T-helper 9 cell (primary cell): ENCODE data around the gene TTC16.
A peak's percentile ranks its signal among the peaks of the same experiment; 100 is the strongest.

Source experiments
- DNase-seq: peaks from one replicate; pipeline ENCODE4 v3.0.0-alpha.2; 2020

TTC16 gene

DNA sequence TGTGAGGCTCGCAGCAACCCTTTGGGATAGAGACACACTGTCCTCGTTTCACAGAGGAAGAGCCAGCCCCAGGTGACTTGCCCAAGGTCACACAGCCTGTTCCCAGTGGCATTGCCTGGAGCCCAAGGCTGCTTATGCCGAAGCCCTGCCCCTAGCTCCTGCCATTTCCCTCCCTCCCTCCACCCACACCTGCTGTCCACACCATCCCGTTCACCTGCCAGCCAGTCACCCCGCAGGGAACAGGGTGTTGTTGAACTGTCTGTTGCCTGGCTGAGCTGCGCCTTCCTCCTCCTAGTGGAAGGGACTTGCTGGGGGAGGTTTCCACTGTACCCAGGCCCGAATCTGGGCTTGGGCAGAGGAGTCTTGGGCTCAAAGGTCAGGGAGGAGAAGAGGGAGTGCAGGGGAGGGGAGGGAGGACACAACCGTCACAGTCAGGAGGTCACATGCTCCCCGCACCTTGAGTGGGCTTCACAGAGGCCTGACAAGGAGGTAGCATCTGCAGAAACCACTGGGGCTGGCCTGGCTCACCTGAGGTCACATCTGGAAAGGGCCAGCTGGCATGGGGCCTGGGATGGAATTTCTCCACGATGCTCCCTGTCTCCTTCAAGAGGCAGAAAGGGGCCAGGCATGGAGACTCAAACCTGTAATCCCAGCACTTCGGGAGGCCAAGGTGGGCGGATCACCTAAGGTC is 6.3 kb downstream of the TTC16 start:
- DNase-seq = no peak

DNA sequence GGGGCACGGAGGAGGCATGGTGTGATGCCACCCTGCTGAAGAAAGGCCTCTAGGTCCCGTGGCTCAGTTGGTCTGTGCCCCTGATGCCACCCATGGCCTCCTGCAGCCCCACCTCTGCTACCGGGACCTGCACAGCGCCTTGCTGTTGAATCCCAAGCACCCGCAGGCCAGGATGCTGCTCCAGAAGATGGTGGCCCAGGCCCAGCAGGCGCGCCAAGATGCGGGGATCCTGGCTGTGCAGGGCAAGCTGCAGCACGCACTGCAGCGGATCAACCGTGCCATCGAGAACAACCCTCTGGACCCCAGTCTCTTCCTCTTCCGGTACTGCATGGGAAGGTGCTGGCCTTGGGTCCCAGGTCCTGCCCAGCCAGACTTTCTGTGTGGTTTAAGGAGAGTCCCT is 7.1 kb downstream of the TTC16 start:
- no peak for DNase-seq

DNA sequence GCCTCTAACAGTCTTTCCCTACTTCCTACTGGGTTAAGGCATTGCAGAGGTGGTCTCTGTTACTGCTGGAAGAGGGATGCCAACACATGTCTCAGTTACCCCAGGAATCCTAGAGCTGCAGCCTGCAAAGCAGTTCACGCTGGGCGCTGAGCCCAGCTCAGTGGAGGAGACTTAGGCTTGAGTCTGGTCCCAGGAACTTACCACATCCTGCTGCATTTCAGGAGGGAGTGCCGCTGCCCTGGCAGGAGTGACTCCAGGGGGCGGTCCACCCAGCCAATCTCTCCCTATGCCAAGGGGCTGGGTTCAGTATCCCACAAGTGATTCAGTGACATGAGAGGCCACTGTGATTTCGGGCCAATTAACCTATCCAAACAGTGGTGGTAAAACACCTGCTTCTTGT is 7.6 kb downstream of the TTC16 start:
- DNase-seq = no peak

DNA sequence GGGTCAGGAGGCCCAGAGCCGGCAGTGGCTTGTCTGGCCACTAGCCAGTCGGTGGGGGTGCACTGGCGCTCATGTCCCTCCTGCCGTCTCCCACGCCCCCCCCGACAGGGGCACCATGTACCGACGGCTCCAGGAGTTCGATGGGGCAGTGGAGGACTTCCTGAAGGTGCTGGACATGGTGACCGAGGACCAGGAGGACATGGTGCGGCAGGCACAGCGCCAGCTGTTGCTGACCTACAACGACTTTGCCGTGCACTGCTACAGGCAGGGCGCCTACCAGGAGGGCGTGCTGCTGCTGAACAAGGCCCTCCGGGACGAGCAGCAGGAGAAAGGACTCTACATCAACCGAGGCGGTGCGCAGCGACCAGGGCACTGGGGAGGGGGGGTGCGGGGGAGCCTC is 8.1 kb downstream of the TTC16 start:
- DNase-seq = no peak

DNA sequence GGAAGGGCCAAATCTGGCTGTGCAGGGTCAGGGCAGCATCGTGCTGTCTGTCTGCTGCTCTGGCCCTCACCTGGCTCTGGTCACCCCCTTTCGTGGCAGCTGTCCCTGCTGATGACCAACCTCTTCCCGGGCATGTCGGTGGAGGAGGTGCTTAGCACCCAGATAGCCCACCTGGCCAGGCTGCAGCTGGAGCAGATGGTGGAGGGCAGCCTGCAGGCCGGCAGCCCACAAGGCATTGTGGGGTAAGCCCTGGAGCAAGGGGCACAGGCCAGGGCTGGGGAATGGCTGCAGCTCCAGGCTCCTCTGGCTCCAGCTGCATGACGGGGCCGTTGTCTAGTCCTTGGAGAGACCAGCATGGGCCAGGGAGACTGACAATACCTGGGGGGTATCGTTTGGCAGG is 11.0 kb downstream of the TTC16 start:
- DNase-seq = no peak

DNA sequence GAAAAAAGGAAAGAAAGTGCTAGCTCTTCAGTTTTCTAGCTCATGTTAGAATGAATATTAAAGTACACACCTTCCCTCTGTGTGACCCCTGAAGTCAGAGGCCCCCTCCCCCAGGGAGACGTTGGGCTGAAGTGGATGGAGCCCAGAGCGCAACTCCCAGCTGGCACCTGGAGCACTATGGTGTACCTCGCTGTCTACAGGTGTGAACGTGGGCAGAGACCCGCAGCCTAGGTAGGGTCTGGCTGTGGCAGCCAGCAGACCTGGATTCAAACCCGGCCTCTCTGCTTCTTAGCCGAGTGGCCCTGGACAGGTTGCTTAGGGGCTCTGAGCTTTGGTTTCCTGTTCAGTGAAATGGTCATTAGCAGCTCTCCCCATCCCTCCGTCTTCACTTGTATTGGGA is 12.9 kb downstream of the TTC16 start:
- no peak for DNase-seq

DNA sequence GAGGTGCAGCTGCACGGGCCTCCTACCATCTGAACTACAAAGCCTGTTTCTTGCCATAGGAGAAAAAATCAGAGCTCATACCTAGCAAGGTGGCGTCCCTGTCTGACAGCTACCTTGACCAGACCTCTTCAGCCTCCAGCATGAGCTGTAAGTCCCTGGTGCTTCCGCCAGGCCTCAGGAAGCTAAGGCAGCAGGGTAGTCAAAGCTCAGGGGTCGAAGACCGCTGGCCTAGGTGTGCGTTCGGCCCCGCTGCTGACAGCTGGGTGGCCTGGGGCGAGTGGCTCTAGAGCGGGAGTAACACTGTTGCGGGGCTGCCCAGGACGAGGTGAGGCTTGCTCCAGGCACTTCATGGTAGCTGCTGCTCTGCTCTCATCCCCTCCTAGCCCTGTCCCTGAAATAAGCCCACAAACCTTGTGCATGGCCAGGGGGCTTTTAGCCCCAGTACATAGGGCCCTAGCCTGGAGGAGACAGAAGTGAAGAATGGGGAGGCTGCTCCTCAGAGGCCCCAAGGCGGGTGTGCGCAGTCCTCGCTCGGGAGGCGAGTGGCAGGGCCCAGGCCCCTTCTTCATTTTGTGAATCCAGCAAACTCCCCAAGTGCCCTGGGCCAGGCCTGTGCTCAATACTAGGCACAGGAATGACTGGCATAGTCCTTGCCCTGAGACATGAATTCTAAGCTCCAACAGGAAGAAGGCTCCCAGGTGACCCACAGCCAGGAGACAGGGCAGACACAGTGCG is 13.8 kb downstream of the TTC16 start:
- DNase-seq = no peak

DNA sequence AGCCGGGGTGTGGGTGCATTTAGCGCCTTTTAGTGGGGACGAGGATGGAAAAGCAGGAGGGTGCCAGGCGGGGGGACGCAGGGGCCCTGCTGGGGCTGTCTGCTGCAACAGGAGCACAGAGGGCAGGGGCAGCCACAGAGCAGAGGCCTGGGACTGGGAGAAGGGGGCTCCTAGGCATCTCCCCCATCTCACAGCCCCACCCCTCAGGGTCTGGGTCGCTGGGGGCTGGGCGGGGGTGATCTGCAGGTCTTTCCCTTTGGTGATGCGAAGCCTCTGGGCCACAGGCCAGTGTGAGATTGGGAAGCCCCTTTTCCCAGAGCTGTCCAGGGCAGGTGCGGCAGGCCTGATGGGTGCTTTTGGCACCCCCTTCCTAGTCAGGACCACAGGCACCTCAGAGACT is 14.4 kb downstream of the TTC16 start:
- no peak for DNase-seq

DNA sequence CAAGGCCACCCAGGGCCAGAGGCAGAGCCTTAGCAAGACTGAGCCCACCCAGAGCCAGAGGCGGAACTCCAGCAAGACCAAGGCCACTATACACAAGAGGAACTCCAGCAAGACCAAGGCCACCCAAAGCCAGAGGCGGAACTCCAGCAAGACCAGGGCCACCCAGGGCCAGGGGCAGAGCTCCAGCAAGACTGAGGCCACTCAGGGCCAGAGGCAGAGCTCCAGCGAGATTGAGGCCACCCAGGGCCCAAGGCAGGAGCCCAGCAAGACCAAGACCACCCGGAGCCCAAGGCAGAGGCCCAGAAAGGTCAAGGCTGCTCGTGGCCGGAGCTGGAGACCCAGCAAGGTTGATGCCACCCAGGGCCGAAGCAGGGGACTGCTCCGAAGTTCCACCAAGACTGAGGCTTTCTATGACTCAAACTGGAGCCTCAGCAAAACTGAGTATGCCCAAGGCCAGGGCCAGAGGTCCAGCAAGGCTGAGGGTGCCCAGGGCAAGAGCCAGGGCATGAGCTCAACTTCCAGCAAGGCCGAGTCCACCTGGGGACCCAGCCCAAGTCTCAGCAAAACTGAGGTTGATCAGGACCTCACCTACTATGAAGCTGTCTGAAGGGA is 15.0 kb downstream of the TTC16 start:
- DNase-seq = no peak

DNA sequence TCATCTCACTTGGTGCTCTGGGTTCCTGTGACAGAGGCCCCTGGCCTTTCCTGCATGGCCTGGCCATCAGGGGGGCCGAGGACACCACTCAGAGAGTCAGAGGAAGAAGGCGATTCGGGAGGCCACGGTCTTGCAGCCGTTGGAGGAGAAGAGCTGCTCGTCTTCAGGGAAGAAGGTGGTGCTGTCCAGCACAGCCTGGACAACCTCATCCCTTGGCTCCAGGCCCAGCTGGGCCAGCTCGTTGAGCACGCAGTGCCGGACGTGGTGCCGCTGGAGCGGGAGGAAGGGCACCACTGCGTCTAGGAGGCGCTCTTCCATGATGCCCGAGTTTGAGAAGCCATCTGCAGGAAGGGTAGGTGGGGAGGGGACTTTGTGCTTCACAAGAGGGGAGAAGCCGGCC is 16.1 kb downstream of the TTC16 start:
- DNase-seq = no peak

DNA sequence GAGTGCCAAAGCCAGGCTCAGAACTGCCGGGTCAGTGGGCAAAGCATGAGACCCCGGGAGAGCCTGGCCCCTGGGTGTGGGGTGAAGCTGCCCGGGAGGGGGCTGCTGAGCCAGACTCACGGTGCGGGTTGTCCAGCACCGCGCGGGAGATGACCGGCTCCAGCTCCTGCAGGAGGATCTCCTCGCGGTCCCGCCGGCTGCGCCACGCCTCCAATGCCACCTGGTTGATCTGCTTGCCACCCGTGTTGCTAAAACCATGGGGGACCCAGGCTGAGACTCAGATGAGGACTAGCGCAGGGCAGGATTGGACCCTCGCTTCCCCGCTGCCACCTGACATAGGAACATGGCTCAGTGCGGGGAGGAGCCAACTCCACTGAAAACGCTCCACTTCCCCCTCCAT is 16.6 kb downstream of the TTC16 start:
- no peak for DNase-seq

DNA sequence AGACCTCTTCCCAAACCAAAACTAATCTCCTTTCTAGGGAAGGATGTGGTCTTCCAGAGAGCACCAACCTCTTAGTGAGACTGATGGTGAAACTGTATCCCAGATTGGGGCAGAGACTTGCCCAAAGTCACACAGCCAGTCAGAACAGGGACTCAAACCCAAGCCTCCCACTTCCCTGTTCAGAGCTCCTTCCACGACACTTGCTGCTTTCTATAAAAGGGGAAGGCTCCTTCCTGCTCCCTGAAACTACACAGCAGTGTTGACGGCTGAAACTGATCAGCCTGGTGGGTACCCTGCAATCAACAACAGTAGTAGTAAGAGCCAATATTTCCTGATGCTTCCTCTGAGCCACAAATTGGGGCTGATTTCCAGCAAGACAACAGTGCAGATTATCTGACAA is 17.7 kb downstream of the TTC16 start:
- DNase-seq = no peak

DNA sequence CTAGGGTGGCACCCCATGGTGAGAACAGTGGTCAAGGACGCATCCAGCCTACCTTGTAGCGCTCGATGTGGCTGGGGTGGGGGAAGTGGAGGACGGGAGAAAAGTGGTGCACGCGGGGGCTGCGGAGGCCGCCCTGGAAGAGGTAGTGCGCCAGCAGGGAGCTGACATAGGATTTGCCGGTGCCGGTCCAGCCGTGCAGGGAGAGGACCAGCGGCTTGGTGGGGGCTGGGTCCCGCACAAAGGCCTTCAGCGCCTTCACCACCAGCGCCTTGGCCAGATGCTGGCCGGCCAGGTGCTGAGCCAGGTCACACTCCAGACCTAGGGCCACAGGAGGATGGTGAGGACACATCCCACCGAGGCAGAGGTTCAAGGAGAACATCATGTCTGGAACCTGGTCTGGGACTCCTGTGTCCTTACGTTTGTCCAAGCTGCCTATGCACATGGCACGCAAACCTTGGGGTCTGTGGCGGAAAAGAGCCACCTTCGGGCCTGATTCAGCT is 18.4 kb downstream of the TTC16 start:
- no peak for DNase-seq

DNA sequence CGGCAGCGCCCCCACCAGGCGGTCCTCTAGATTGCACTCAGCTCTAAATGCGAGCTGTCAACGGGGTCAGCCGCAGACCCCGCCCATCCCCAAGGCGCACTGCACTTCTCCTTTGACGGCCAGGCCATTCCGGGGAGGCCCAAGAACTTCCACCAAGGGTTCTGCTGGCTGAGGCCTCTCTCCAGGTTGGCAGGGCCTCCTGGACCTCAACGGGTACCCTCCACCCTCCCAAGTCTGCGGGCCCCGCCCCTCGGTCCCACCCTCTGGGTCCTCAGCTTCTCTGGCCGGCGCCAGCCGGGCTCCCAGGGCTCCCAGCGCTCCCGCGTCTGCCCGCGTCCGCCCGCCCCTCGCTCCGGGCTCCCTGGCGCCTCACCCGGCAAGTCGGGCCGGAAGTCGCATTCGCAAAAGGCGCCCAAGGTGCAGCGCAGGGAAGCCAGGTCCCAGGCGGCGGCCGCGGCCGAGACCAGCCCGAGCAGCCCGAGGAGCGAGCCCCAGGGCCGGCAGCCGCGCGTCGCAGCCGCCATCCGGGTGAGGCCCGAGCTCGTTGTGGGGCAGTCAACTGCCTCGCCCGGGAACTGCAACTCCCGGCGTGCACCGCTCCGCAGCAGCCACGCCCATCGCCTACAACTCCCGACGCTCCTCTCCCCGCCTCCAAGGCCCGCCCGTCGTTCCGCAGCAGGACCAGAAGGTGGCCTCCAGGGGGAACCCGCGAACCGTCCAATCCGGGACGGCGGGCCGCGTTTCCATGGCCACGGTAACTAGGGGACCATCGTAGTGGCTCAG is 19.1 kb downstream of the TTC16 start, which contains the start of gene TOR2A:
TSS of gene TOR2A (minus strand) at position 548 of the 783 bp plus-strand sequence. CDS start at position 524, 24 bp downstream.
- peak; percentile 99 for DNase-seq

DNA sequence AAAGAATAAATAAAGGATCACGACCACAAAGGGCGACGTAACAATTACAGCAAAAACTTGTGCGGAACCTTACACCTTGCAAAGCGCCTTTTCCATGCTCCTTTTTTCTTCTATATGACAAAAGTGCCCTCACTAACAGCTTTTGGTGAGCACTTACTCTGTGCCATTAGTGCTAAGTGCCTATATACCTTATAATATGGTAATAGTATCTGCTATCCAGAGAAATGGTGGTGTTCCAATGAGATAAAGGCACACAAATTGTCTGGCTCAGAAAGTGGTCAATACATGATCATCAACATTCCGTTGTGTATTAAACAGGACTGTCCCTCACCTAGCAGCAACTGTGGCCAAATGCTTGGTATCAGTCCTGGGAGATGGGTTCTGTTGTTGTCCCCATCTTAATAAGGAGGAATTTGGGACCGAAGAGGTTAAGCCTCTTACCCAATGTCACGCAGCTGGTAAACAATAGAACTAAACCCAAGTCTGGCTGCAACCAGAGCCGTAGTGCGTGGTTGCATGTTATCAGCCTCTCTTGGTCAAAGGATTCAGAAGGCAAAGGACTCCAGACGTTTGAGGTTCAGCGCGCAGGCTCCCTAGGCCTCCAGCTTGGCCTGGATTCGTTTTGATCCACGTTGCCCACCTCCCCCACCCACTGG is 19.8 kb downstream of the TTC16 start:
- no peak for DNase-seq

DNA sequence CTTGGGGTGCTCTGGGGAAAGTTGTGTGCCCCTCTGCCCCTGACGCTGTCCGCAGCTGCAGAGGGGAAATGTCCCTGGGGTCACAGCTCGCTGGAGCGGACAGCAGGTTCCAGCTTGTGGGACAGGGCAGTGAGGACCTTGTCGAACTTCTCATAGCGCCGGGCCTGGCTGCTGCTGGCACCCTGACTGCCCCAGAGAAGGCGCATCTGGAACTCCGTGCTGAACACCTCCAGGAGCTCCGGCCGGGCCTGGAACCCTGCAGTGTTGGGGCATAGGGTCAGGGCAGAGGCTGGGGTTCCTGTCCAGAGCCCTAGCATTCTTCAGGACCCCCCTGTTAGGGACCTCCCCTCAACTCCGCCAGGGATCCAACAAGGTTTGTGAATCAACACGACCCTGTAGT is 22.8 kb downstream of the TTC16 start:
- DNase-seq = no peak

DNA sequence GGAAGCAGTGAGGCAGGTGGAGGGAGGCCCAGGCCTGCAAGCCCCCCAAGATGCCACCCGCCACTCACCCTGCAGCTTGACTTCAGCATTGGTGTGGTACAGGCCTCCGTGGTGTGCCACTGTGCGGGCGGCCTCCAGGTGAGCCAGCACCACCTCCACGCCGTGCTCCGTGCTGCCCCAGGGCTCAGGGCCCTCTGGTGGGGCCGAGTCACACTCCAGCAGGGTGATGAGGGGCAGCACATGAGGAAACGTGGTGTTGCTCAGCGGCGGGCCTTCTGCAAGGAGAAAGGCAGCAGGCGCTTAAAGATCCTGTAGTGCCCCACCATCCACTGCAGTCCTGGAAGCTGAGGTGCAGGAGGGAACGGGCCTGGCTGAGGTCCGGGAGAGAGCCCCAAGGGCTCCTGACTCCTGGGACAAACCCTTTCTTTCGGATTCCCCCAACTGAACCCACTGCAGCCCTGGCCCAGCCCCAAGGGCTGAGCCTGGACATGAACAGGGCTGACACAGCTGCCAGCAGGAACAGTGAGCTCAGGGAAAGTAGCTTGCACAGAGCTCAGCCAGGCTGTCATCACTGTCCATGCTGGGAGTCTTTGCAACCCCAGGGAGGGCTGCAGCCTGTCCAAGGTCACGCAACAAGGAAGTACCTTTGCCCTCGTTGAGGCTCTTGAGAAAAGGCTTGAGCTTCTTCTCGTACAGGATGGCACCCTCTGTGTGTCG is 23.9 kb downstream of the TTC16 start:
- no peak for DNase-seq

DNA sequence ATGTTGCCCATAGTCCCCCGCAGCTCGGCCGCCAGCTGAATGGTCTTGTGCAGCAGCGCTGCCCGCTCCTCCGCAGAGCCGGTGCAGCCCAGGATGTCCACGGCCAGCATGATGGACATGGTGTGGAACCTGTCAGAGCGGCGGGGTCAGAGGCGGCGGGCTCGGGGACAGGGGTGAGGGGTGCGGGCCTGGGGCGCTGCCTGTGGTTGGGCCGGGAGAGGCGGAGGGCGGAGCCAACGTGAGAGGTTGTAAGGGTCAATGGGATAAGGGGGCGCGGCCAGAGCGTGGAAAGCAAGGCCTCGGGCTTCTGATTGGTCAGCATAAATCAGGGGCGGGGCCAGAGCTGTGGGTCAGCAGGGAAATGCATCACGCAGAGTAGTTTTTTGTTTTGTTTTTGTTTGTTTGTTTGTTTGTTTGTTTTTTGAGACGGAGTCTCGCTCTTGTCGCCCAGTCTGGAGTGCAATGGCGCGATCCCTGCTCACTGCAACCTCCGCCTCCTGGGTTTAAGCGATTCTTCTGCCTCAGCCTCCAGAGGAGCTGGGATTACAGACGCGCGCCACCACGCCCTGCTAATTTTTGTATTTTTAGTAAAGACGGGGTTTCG is 26.1 kb downstream of the TTC16 start:
- DNase-seq = no peak

DNA sequence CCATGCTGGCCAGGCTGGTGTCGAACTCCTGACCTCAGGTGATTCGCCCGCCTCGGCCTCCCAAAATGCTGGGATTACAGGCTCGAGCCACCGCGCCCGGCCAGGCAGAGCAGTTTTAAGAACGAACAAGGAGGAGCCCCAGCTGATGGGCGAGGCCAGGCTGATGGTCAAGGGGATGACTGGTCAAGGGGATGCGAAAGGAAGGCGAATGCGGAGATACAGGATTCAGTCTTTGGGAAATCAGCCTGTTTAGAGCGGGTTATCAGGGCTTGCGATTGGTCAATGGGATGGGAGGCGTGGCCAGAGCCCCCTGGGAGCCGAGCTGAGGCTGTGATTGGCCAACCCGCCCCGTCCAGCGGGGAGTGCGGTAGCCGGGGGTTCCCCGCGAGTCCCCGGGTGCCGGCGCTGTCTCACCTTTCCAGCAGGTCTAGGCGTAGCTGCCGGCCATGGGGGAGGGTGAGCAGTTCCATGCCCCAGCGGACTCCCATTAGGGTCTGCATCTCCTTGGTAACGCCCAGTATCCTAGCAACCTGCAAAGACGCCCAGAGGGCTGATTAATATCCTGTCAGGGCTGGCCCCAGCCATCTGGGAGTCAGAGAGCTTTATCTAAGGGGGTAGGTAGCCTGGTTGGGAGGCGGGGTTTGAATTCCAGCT is 26.7 kb downstream of the TTC16 start:
- DNase-seq = no peak

DNA sequence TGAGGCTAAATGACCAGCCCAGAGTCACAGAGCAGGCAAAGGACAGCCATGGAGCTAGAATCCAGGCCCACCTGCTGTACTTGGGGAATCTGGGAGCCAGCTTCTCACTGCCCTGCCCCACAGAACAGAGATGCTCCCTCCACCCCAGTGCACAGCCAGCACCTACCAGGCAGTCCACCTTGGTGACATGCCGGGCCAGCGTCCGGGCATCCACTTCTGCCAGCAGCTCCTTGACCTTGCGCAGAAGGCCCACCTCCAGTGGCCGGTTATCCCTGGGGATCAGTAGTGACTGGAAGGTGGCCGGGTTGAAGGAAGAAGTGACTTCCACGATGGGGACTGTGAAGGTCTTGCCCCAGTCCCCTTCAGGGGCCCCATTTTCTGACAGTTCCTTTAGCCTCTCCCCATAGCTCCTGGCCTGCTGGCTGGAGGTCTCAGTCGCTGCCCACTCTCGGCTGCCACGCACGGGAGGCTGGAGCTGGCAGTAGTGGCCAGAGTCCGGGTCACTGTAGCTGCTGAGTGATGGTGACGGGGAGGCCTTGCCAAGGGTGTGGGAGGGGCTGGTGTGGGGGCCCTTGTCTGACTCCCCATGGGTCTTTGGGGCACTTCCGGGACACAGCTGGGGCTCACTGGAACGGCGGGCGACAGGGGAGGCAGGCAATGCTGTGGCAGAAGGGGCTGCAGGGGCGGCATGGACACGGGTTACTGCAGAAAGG is 28.7 kb downstream of the TTC16 start:
- DNase-seq = no peak
